Peyer's patch (tissue), 4 donors: ENCODE measurements around the gene TRAPPC6A. TPM values are rescaled to one million over a fixed set of nuclear protein-coding genes. Genes with fewer than 3 reads are reported as not detected.

Experiments
- DNase-seq, 3 donors: peaks; one replicate each; pipeline ENCODE4 v3.0.0-alpha.2; 2017 to 2019
- H3K27ac ChIP-seq, 4 donors: fragments of 200-600 bp; sonication (generic); one replicate each; pipeline ENCODE4 v1.5.1; 2016 to 2019
- H3K27me3 ChIP-seq, 2 donors: fragments of 200-600 bp; sonication (generic); one replicate each; pipeline ENCODE4 v1.5.1; 2019
- H3K36me3 ChIP-seq, 3 donors: fragments of 200-600 bp; sonication (generic); one replicate each; pipeline ENCODE4 v1.5.1; 2016 to 2019
- H3K4me1 ChIP-seq, 4 donors: fragments of 200-600 bp; sonication (generic); one replicate each; pipeline ENCODE4 v1.5.1; 2016 to 2019
- H3K4me3 ChIP-seq, 4 donors: fragments of 200-600 bp; sonication (generic); 1 replicate in 3 of 4; 2 replicates in 1 of 4; pipeline ENCODE4 v1.5.1; 2016 to 2019; ENCODE audit warnings: mild to moderate bottlenecking in 1 of 4
- H3K9me3 ChIP-seq, 4 donors: fragments of 200-600 bp; sonication (generic); one replicate each; pipeline ENCODE4 v1.5.1; 2016 to 2019; ENCODE audit warnings: mild to moderate bottlenecking in 1 of 4
- POLR2A ChIP-seq, 2 donors: fragments of 450-650 bp; IDR thresholded peaks; one replicate each; pipeline ENCODE4 v1.5.1; 2017; ENCODE audit warnings: antibody characterized with exemption in 2 of 2, mild to moderate bottlenecking in 2 of 2, moderate library complexity in 2 of 2
- total RNA-seq, 4 donors: library from RNA; depleted of rRNA; stranded (reverse); fragments of >200 nt; gene quantifications; one replicate each; pipeline ENCODE4 v1.1.0, GENCODE V29; 2016
- TF ChIP-seq, protein P1 (sequence below), 6 experiments: fragments of 450-650 bp in 4 of 6; fragments of 200-600 bp in 2 of 6; sonication (generic) in 1 of 6; IDR thresholded peaks; one replicate each; pipeline ENCODE4 v1.5.1; 2017 to 2019; ENCODE audit warnings: antibody characterized with exemption in 6 of 6, mild to moderate bottlenecking in 3 of 6, moderate library complexity in 1 of 6

The TRAPPC6A gene
- total RNA-seq, 4 donors from 2014 or later, result 11.4 to 58.6 (median 21.6) TPM

DNA sequence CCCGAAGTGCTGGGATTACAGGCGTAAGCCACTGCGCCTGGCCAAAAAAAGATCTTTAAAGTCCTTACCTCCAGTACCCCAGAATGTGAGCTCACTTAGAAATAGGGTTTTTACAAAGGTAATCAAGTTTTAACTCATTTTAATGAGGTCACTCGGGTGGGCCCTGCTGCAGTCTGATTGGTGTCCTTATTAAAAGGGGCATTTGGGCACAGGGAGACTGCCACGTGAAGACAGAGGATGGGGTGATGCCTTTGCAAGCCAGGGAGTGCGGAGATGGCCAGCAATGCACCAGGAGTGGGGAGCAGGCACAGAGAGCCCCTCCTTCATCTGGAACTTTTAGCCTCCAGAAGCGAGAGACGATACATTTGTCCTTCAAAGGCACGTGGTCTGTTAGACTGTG is 28.9 kb downstream of the TRAPPC6A start:
- peaks cover 0 to 30% (median 0%) of the 10 kb centered on the region in 3 donors for H3K36me3 ChIP-seq
- no peaks in the 10 kb centered on the region for H3K9me3 ChIP-seq
- peaks cover 0 to 8% of the 10 kb centered on the region in 2 donors for H3K27me3 ChIP-seq
- DNase-seq, result no peak
- peaks cover 0 to 25% (median 23%) of the 10 kb centered on the region in 4 donors for H3K4me1 ChIP-seq
- H3K4me3 ChIP-seq, result no peak overlapping the region
- TF ChIP-seq, protein P1, sequence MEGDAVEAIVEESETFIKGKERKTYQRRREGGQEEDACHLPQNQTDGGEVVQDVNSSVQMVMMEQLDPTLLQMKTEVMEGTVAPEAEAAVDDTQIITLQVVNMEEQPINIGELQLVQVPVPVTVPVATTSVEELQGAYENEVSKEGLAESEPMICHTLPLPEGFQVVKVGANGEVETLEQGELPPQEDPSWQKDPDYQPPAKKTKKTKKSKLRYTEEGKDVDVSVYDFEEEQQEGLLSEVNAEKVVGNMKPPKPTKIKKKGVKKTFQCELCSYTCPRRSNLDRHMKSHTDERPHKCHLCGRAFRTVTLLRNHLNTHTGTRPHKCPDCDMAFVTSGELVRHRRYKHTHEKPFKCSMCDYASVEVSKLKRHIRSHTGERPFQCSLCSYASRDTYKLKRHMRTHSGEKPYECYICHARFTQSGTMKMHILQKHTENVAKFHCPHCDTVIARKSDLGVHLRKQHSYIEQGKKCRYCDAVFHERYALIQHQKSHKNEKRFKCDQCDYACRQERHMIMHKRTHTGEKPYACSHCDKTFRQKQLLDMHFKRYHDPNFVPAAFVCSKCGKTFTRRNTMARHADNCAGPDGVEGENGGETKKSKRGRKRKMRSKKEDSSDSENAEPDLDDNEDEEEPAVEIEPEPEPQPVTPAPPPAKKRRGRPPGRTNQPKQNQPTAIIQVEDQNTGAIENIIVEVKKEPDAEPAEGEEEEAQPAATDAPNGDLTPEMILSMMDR (IDR thresholded peaks at IDR 0.05), result no peak
- no peak for TF ChIP-seq POLR2A (IDR thresholded peaks at IDR 0.05)
- no peak overlapping the region for H3K27ac ChIP-seq

DNA sequence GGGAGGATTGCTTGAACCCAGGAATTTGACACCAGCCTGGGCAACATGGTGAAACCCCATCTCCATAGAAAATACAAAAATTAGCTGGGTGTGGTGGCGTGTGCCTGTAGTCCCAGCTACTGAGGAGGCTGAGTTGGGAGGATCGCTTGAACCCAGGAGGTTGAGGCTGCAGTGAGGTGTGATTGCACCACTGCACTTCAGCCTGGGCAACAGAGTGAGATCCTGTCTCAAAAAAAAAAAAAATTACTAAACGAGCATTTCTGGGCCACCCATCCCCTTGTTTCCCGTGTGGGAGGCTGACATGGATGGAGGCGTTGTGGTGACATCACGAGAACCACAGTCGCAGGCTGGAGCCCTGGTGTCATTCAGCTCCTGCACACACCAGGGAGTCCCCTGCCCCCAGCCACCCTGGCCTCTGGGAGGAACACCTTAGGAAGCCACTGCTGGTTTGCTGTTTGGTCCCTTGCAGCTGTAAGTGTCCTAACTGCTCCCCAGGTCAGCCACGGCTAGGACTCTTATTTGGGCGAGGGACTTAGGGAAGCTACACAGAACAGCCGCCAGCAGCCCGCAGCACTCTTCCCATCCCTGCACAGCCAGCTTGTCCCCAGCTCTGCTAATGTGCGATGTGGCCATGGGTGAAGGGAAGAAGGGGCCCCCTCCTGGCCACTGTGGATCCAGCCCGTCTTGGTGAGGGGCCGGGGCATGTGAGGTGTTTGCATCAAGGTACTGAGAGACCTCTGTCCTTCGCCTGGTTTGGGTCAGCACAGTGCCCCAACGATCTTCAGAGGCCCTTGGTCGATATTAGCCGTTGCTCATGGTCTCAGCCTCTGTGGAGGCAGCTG is 30.0 kb downstream of the TRAPPC6A start:
- DNase-seq, result no peak
- no peak for TF ChIP-seq POLR2A (IDR thresholded peaks at IDR 0.05)
- TF ChIP-seq, protein P1 (IDR thresholded peaks at IDR 0.05), result no peak
- H3K27me3 ChIP-seq, result peaks cover 0 to 8% of the 10 kb centered on the region in 2 donors
- peaks cover 0 to 14% (median 13%) of the 10 kb centered on the region in 4 donors for H3K4me1 ChIP-seq
- no peak overlapping the region for H3K4me3 ChIP-seq
- H3K9me3 ChIP-seq, result no peaks in the 10 kb centered on the region
- no peak overlapping the region for H3K27ac ChIP-seq
- peaks cover 0 to 37% (median 0%) of the 10 kb centered on the region in 3 donors for H3K36me3 ChIP-seq

DNA sequence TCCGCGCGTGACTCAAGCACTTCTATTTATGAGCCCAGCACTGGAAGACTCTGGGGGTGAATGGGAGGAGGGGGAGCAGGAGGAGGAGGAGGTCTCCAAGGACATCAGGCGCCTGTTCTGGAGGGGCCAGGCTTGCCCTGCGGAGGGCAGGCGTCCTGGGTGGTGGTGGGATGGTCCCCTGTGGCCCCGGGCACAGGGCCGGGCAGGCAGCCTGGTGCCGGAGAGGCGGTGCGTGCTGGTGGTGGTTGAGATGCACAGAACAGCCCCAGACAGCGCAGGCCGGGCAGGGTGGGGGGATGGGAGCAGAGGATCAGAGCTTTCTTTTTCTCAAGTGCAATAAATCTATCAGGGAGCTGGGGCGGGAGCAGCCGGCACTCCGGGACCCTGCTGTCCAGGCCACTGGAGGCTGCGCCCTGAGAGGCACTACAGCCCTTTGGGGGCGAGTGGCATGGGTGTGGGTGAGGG is 31.3 kb downstream of the TRAPPC6A start:
- Histone ChIP-seq H3K4me1 (peaks cover 0 to 1% (median under 1%) of the 10 kb centered on the region in 4 donors), H3K36me3 (peaks cover 0 to 50% (median 0%) of the 10 kb centered on the region in 3 donors), H3K27ac (no peak overlapping the region), H3K4me3 (no peak overlapping the region), H3K9me3 (no peaks in the 10 kb centered on the region), H3K27me3 (peaks cover 0 to 1% of the 10 kb centered on the region in 2 donors)
- no peak for DNase-seq
- TF ChIP-seq, protein P1 (IDR thresholded peaks at IDR 0.05), result no peak

DNA sequence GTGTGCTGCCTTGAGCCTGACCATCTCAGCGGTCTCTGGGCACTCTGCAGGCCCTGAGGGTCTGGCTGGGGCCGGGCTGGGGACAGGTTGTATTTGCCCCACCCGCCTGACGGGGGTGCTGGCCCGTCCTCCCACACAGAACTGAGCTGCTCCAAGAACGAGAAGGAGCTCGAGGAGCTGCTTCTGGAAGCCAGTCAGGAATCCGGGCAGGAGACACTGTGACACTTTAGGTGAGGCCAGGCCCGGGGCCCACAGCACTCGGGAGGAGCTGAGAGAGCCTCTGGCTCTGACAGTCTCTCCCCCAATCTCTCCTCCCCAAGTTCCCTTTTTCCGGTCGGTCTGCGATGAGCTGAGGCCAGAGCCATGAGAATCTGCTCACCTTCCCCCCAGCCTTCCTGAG is 31.8 kb downstream of the TRAPPC6A start:
- no peaks in the 10 kb centered on the region for H3K27me3 ChIP-seq
- H3K4me1 ChIP-seq, result no peaks in the 10 kb centered on the region
- H3K9me3 ChIP-seq, result no peaks in the 10 kb centered on the region
- DNase-seq, result no peak
- TF ChIP-seq POLR2A (IDR thresholded peaks at IDR 0.05), result no peak
- TF ChIP-seq, protein P1 (IDR thresholded peaks at IDR 0.05), result no peak
- no peak overlapping the region for H3K4me3 ChIP-seq
- no peak overlapping the region for H3K27ac ChIP-seq
- peaks cover 0 to 55% (median 0%) of the 10 kb centered on the region in 3 donors for H3K36me3 ChIP-seq

DNA sequence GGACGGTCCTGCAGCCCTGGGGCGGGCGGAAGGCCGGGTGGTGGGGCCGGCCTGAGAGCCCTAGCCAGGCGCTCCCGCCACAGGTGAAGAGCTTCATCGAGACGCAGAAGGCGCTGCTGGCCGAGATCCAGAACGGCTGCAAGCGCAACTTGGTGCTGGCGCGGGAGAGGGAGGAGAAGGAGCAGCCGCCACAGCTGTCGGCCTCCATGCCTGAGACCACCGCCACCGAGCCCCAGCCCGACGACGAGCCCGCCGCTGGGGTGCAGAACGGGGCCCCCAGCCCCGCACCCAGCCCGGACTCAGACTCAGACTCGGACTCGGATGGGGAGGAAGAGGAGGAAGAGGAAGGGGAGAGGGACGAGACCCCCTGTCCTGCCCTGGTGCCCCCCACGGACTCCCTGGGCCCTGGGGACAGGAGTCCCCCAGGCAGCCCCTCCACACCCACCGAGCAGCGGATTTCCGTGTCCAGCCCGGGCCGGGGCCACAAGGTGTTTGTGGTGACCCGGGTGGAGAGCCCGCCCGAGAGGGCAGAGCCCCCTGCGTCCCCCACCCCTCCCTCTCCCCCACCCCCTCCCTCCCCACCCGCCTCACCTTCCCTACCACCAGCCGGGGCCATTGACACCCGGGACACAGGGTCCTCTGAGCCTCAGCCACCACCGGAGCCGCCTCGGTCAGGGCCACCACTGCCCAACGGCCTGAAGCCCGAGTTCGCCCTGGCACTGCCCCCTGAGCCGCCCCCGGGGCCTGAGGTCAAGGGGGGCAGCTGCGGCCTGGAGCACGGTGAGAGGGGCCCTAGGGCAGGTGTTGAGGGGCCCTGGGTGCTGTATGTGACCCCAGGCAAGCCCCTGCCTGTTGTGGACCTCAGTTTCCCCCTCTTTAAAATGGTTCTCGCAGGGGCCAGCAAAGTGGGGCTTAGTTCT is 32.5 kb downstream of the TRAPPC6A start:
- Histone ChIP-seq H3K27ac (no peak overlapping the region), H3K36me3 (peaks cover 0 to 62% (median 0%) of the 10 kb centered on the region in 3 donors), H3K4me3 (no peak overlapping the region), H3K4me1 (no peaks in the 10 kb centered on the region), H3K9me3 (no peaks in the 10 kb centered on the region), H3K27me3 (no peaks in the 10 kb centered on the region)
- DNase-seq, result no peak
- TF ChIP-seq, protein P1 (IDR thresholded peaks at IDR 0.05), result no peak
- TF ChIP-seq POLR2A (IDR thresholded peaks at IDR 0.05), result no peak
